Mesothelial cell of epicardium (in vitro differentiated cells): Measurements from ENCODE around the gene UCN3. TPM values are rescaled to one million over a fixed set of nuclear protein-coding genes. Genes with fewer than 3 reads are reported as not detected.

Experiments used
- DNase-seq, 2 experiments: peaks; one replicate each; pipeline ENCODE4 v3.0.0; 2021; ENCODE audit warnings: low spot score in 2 of 2; ENCODE audit not compliant: unreplicated experiment in 2 of 2
- H3K27ac Mint-ChIP-seq: 2 replicates; pipeline ENCODE4 v1.8.0; 2021; ENCODE audit warnings: mixed read lengths
- H3K27me3 Mint-ChIP-seq: 2 replicates; pipeline ENCODE4 v1.8.0; 2021; ENCODE audit warnings: low read depth, mixed read lengths
- H3K36me3 Mint-ChIP-seq: 2 replicates; pipeline ENCODE4 v1.8.0; 2021; ENCODE audit warnings: mixed read lengths
- H3K4me1 Mint-ChIP-seq: 2 replicates; pipeline ENCODE4 v1.8.0; 2021; ENCODE audit warnings: mixed read lengths
- H3K4me3 Mint-ChIP-seq: 2 replicates; pipeline ENCODE4 v1.8.0; 2021; ENCODE audit warnings: mild to moderate bottlenecking, moderate library complexity, mixed read lengths
- H3K9me3 Mint-ChIP-seq: 2 replicates; pipeline ENCODE4 v1.8.0; 2021; ENCODE audit warnings: mixed read lengths
- total RNA-seq: library from RNA; stranded (reverse); gene quantifications from 3 replicates; pipeline ENCODE4 v1.2.1, GENCODE V29; 2021
- TF ChIP-seq, protein P1 (sequence below): fragments of 200-600 bp; sonication (generic); IDR thresholded peaks from one replicate; pipeline ENCODE4 v1.5.0; 2021; ENCODE audit warnings: antibody characterized with exemption; ENCODE audit not compliant: unreplicated experiment

Gene UCN3
- total RNA-seq, 1 donor from 2014 or later = not detected

DNA sequence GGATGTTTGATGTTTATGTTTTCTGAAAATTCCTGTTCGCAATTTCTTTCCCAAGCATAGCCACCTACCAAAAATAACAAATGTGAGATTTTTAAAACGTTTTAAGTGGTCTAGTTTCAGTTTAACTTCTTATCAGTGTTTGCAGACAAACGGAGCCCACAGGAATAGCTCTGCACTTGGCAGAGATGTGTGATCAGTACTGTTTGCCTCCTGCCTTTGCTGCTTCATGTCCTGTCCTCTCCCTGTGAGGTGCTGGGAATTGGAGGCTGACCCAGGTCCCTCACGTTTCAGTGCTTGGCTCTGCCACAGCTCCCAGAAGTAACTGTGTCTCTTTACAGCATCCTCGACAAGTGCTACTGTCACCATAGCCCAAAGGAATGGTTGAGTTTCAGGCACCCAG lies 1.2 kb downstream of the UCN3 start:
- Mint-ChIP-seq H3K4me3 (no peak overlapping the region), H3K9me3 (peaks cover 20% of the 10 kb centered on the region), H3K27me3 (peaks cover 53% of the 10 kb centered on the region), H3K4me1 (no peaks in the 10 kb centered on the region), H3K36me3 (no peaks in the 10 kb centered on the region), H3K27ac (no peak overlapping the region)
- no peak for DNase-seq
- TF ChIP-seq, protein P1, sequence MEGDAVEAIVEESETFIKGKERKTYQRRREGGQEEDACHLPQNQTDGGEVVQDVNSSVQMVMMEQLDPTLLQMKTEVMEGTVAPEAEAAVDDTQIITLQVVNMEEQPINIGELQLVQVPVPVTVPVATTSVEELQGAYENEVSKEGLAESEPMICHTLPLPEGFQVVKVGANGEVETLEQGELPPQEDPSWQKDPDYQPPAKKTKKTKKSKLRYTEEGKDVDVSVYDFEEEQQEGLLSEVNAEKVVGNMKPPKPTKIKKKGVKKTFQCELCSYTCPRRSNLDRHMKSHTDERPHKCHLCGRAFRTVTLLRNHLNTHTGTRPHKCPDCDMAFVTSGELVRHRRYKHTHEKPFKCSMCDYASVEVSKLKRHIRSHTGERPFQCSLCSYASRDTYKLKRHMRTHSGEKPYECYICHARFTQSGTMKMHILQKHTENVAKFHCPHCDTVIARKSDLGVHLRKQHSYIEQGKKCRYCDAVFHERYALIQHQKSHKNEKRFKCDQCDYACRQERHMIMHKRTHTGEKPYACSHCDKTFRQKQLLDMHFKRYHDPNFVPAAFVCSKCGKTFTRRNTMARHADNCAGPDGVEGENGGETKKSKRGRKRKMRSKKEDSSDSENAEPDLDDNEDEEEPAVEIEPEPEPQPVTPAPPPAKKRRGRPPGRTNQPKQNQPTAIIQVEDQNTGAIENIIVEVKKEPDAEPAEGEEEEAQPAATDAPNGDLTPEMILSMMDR = no peak

DNA sequence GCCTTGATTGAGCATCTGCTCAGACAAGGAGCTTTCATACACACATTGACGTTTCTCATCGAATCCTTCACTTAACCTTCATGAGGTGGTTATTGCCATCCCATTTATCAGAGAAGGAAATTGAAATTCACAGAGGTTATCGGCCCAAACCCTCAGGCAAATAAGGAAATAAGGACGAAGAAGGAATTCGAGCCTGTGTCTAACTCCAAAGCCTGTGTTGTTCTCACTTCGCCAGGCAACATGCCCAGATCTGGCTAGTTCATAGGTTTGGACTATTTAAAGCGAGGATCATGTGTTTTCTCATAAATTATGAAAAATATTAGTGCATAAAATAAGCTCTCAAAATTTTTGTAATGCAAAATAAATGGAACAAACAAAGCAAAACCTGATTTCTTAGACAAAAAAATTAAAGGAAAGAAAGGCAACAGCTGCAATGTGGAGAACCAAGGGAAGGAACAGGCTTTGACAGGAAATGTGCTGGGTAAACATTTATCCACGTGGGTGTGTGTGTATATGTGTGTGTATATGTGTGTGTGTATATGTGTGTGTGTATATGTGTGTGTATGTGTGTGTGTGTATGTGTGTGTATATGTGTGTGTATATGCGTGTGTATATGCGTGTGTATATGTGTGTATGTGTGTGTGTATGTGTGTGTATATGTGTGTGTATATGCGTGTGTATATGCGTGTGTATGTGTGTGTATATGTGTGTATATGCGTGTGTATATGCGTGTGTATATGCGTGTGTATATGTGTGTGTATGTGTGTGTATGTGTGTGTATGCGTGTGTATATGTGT lies 4.8 kb downstream of the UCN3 start:
- DNase-seq = no peak
- no peak overlapping the region for H3K27ac Mint-ChIP-seq
- no peaks in the 10 kb centered on the region for H3K36me3 Mint-ChIP-seq
- H3K4me1 Mint-ChIP-seq = no peaks in the 10 kb centered on the region
- peaks cover 36% of the 10 kb centered on the region for H3K27me3 Mint-ChIP-seq
- peaks cover 19% of the 10 kb centered on the region for H3K9me3 Mint-ChIP-seq
- TF ChIP-seq, protein P1 = no peak
- no peak overlapping the region for H3K4me3 Mint-ChIP-seq

DNA sequence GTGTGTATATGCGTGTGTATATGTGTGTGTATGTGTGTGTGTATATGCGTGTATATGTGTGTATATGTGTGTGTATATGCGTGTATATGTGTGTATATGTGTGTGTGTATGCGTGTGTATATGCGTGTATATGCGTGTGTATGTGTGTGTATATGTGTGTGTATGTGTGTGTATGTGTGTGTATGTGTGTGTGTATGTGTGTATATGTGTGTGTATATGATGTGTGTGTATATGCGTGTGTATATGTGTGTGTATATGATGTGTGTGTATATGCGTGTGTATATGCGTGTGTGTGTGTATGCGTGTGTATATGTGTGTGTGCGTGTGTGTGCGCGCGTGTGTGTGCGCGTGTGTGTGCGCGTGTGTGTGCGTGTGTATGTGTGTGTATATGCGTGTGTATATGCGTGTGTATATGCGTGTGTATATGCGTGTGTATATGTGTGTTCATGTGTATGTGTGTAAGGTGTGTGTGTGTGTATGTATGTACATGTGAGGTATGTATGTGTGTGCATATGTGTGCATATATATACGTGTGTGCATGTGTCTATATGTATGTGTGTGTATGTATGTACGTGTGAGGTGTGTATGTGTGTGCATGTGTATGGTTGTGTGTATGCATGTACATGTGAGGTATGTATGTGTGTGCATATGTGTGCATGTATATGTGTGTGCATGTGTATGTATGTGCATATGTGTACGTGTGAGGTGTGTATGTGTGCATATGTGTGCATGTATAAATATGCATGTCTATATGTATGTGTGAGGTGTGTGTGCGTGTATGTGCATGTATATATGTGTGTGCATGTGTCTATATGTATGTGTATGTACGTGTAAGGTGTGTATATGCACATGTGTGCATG lies 6.0 kb downstream of the UCN3 start:
- no peaks in the 10 kb centered on the region for H3K4me1 Mint-ChIP-seq
- TF ChIP-seq, protein P1 = no peak
- DNase-seq = no peak
- no peak overlapping the region for H3K4me3 Mint-ChIP-seq
- H3K27me3 Mint-ChIP-seq = peaks cover 29% of the 10 kb centered on the region
- H3K36me3 Mint-ChIP-seq = no peaks in the 10 kb centered on the region
- H3K9me3 Mint-ChIP-seq = peaks cover 19% of the 10 kb centered on the region
- H3K27ac Mint-ChIP-seq = no peak overlapping the region

DNA sequence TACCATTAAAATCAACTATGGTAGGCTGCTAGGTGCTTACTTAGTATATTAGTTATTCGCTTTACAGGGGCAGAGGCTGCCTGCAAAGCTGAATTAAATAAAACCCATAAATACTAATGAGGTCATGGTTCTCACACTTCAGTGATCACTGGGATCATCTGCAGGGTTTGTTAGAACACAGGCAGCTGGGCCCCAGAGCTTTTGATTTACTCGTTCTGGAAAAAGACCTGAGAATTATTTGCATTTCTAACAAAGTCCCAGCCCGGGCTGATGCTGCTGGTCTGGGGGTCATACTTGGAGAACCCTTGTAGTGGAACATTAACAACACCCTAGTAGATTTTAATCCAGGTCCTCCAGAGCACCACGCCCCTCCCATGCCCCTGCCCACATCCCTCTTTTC lies 8.5 kb downstream of the UCN3 start:
- Mint-ChIP-seq H3K4me3 (no peak overlapping the region), H3K4me1 (no peaks in the 10 kb centered on the region), H3K27me3 (peaks cover 8% of the 10 kb centered on the region), H3K9me3 (peaks cover 19% of the 10 kb centered on the region), H3K36me3 (no peaks in the 10 kb centered on the region), H3K27ac (no peak overlapping the region)
- TF ChIP-seq, protein P1 = no peak
- no peak for DNase-seq

DNA sequence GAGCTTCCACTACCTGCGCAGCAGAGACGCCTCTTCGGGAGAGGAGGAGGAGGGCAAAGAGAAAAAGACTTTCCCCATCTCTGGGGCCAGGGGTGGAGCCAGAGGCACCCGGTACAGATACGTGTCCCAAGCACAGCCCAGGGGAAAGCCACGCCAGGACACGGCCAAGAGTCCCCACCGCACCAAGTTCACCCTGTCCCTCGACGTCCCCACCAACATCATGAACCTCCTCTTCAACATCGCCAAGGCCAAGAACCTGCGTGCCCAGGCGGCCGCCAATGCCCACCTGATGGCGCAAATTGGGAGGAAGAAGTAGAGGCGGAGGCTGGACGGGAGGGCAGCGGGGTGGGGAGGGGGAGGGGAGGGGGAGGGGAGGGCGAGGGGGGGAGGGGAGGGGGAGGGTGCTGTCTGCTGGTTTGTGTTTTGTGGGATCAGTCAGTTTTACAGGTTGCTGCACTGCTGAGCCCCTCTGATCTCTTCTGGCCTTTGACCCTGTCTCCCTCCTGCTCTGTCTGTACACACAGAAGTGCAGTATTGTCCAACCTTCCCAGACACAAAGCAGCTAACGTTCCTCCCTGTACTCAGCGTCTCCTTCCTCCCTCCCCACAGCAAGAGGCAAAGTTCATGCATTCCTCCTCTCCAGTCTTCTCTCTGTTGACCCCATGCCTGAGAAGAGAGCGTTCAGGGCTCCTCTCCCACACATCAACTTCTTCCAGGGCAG lies 9.3 kb downstream of the UCN3 start:
- no peak overlapping the region for H3K27ac Mint-ChIP-seq
- H3K36me3 Mint-ChIP-seq = no peaks in the 10 kb centered on the region
- H3K27me3 Mint-ChIP-seq = peaks cover 3% of the 10 kb centered on the region
- H3K9me3 Mint-ChIP-seq = peaks cover 20% of the 10 kb centered on the region
- H3K4me3 Mint-ChIP-seq = no peak overlapping the region
- H3K4me1 Mint-ChIP-seq = no peaks in the 10 kb centered on the region
- TF ChIP-seq, protein P1 = no peak
- no peak for DNase-seq
